Activated CD8-positive, alpha-beta memory T cell treated with anti-CD3 and anti-CD28 coated beads, Interleukin-2, amount 50 U/mL, for 1 hour (primary cell): Measurements from ENCODE around the gene PEX10.

Source experiments
- DNase-seq: peaks from one replicate; pipeline ENCODE4 v3.0.0-alpha.2; 2020; ENCODE audit errors: extremely low read depth

Gene PEX10

DNA sequence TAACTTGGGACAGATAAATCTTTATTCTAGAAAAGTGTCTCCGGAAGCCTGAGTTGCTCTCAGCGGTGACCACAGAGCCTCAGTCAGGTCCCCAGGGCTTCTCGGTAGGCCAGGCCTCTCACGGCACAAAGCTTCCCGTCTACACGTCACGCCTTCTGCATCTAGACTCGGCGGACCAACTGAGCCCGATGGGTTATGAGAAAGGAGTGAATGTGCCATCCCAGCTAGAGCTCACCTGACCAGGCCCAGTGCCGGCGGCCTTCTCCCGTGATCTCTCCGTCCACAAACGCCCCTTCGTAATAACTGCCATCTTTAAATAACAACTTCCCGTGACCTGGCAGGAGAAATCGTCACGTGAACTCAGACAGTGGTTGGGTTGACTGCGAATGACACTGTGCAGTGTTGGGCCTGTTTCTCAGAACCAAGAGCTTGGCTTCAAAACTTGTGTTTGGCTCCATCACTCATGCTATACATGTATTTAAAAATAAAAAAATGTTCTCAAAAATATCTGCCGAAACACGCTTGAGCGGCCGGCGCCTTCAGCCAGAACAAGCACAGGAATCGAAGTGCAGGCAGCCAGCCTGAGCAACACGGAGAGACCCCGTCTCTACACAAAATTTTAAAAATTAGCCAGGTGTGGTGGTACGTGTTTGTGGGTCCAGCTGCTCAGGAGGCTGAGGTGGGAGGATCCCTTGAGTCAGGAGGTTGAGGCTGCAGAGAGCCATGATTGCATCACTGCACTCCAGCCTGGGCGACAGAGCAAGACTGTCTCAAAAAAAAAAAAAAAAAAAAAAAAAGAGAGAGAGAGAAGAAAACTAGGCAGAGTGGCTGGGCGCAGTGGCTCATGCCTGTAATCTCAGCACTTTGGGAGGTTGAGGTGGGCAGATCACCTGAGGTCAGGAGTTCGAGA, 24.1 kb downstream of the PEX10 start:
- no peak for DNase-seq

DNA sequence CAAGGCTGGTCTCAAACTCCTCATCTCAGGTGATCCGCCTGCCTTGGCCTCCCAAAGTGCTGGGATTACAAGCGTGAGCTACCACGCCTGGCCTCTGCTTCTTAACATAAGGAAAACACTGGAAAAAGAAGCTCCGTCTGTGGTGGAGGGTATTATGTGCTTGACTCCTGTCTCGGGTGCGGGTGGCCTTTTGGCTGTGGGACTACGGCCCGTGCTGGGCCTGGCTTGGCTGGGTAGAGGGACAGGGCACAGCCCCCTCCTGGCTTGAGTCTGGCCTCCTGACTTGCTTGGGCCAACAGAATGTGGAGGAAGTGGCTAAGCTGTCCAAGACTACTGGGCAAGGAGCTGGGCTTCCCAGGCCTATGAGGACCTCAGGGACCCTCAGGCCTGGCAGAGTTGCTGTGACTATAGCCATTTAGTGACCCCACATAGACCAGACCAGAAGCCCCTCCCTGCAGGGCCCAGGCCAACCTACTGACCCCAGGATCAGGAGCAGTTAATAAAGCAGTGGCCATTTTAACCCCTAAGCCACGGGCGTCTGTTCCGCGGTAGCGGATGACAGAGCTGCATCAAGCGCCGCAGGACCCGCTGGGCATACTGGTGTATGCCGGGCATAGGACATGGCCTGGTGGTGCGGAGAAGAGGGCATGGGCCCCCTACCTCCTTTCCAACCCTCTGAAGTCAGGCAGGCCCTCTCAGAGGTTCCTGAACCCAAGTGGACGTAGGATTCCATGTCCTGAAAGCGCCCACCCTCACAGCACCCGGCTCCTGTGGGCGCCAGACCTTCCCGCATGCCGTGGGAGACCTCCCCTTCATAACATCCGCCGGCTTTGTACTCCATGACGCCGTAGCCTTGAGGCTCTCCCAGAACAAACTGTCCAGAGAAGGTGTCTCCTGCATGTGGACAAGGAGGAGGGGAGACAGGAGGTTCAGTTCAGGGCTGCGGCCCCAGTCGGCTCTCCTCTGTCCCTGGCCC, 25.4 kb downstream of the PEX10 start:
- no peak for DNase-seq

DNA sequence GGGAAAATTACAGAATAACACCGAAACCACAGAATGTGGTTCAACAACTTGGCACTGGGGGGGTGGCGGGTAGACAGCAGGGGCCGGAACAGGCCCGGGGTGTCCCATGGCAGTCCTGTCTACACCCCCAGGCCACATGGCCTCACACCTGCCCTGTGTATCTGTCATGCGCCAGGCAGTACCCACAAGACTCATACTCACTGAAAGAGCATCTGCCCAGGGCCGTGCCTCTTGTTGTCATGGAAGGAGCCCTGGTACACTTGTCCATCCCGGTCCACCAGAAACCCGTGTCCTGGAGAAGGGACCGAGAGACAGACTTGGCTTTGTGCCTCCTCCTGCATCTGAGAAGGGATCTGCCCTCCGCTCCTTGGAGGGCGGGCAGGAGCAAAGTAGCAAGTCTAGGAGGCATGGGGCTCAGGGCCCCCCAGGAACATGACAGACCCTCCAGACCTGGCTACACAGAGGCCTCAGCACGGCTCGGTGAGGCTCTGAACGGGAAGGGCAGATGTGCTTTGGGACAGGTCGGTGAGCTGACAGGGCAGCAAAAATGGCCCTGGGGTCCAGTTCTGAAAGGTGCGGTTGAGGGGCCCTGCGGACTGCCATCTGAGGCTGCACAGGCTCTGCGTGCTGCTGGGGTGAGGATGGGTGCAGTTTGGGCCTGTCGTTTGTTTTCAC, 26.6 kb downstream of the PEX10 start:
- DNase-seq: no peak

DNA sequence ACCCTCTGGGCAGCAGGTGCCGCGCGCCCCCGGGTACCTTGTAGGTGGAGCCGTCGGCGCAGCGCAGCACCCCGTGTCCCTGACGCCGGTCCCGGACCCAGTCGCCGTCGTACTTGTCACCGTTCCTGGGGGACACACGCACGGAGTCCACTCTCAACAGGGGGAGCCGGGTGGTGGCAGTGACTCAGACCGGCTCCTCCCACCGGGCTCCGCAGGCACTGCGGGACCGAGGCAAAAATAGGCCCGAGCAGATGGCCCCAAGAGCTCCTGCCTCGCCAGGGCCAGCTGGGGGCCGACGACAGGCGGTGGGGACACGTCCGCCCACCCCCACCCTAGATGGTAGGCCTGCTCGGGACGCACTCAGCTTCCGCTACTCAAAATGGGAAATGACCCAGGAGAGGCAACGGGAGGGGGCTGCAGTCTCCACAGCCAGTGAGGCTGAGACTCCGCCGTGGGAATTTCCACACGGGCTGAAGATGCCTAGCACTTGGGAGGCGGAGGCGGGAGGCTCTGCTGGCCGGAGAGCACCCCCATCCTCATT, 27.4 kb downstream of the PEX10 start:
- DNase-seq: no peak

DNA sequence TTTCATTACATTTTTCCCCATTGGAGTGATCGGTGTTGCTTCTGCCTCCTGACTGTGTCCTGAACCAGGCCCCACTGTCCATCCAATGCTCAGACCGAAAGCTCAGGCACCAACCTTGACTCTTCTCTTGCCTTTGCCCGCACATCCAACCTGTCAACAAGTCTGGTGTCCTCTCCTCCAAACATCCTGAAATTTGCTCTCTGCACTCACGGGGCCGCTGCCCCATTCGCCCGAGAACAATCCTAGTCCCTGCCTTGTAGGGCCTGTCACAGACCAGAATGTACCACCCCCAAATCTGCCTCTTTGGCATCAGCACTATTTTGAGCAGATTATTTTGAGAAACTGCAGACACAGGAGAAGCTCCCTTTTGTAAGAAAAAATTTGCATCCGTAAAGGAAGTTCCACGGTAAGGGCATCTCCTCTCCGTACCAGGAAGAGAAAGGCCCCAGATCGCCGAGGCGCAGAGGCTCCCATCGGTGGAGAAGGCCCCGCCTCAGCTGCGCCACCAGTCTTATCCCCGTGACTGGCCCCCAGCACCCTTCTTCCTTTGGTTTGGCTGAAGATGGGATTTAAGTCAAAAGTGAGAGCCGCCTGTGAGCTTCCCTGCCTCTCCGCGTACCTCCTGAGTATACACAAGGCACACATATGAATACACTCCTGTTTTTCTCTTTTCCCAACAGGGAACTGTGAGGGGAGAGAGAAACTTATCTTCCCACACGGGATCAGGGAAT, 28.1 kb downstream of the PEX10 start:
- DNase-seq: no peak

DNA sequence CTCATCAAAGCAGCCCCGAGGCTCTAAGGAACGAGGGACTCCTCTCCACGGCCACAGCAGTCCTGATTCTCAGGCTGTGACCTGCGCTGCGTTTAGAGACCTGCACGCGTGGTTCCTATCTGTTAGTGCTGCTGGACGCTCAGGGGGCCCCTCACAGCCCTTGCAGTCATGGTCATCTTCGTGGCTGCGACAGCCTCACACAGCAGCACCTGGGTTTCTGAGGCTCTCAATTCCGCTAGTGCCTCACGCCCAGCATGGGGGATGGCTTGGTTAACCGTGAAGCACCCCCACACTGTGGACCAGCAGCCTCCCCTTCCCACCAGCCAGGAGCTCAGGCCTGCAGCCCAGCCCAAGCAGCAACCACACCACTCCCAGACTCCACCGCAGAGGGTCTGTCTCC, 28.8 kb downstream of the PEX10 start:
- DNase-seq: no peak

DNA sequence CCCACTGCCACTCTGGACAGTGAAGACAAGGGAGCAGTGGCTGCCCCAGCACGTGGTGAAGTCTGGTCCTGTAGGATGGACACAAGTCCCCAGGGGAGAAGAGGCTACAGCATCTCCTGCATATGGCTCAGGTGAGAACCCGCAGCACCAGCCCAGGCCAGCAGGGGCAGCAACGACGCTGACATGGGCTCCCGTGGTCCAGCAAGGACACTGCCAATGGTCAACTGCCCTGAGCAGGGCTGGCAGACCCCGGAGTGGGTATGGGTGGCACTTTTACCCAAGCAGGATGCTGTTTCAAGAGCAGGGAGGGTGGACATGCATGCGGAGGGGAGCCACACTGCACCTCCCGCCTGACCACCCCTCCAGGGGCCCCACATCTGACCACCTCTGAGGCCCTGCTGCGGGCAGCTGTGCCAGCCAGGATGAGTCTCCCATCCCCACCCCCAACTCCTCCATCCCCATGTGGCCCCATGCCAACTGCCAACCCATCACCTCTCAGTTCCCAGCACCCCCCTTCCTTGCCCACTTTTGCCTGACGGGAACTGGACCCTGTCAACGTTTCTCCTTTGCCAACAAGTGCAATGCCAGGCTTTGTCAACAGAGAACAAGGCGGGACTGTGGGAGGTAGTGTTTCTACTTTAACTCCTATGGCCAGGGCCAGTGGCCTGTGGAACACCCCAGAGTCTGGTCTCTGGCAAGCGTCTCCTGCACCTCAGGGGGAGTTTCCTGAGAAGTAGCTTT, 29.6 kb downstream of the PEX10 start:
- DNase-seq: no peak

DNA sequence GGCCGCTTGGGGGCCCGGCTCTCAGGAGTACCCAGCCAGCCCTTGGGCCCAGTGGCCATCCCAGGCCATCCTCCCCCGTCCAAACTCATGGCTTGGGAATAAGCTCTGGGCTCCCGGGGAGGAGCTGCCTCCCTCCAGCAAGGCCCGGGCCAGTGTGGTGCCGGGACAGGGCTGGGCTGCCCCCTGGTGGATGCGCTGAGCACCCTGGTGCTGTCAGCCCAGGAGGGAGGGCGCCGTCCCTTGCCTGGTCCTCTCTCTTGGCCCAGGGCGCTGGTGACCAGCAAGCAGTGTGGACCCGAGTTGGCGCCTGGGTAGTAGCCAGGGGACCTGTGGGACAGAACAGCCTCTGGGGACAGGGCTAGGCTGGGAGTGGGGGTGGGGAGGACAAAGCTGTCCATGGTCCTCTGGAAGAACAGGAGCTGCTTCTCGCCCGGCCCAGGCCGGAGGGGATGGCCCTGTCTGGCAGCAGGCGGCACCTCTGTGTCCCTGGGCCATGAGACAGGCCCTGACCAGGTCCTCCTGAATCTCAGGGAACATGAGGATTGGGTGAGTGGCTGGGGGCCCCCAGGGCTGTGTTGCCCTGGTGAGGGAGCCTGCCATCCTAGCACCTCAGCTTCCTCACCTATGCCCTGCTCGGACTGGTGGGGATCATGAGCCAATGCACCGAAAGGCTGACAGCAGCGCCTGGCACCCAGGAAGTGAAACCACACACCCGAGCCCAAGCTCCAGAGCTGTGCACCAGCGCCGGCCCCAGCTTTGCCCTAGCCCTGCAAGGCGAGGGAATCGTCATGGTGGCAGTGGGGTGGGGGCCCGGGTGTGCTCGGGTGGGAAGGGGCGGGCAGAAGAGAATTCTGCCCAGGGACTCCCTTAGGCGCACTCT, 30.4 kb downstream of the PEX10 start:
- DNase-seq: peak; percentile 31

DNA sequence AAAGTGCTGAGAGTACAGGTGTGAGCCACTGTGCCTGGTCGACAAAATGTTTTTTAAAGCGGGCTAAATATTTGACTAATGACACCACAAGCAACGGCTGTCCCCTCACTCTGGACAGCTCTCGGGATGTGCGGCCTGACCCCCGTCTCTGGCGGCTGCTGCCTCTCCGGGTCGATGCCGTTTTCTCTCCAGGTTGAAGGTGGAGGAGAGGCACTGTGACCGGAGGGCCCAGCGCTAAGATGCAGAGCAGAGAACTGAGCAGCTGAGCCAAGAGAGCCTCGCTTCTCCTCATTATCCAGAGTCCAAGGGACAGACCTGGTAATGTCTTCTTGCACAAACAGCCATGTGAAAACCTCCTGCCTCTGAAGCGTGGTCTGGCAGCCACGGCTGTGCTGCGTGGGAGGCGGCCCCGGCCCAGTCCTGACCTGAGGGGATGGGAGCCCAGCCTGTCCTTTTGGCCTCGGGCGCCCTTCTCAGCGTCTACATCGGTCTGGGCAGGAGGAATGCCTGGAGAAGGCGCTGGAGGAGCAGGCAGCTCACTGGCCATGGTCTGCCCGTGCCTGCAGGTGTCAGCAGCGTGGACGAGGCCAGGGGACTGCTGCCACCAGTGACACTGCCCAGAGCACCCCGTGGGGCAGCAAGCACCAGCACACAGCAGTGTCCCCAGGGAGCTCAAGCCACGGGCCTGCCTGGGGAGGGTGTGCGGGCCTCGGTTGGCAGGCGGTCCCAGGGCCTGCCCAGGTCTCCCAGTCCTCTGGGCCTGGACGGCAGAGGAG, 31.4 kb downstream of the PEX10 start:
- no peak for DNase-seq

DNA sequence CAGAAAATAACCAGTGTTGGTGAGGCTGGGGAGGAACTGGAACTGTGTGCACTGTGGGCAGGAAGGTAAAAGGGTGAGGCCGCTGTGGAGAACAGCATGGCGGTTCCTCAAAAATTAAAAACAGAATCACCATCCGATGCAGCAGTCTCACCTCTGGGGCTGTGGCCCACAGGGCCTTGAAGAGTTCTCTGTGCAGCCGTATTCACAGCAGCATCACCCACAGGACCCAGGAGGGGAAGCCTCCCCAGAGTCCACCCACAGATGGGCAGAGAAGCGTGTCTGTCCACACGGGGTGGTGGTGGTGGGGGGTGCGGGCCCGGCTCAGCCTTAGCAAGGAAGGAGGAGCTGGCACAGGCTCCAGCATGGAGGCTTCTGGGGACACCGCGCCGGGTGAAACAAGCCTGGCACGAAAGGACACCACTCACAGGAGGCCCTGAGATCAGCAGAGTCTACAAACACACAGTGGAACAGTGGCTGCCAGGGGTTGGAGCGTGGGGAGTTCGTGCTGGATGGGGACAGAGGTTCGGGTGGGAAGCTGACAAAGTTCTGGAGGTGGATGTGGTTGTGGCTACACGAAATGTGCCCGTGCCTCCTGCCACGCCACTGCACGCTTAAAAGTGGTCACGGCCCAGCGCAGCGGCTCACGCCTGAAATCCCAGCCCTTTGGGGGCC, 32.5 kb downstream of the PEX10 start:
- no peak for DNase-seq

DNA sequence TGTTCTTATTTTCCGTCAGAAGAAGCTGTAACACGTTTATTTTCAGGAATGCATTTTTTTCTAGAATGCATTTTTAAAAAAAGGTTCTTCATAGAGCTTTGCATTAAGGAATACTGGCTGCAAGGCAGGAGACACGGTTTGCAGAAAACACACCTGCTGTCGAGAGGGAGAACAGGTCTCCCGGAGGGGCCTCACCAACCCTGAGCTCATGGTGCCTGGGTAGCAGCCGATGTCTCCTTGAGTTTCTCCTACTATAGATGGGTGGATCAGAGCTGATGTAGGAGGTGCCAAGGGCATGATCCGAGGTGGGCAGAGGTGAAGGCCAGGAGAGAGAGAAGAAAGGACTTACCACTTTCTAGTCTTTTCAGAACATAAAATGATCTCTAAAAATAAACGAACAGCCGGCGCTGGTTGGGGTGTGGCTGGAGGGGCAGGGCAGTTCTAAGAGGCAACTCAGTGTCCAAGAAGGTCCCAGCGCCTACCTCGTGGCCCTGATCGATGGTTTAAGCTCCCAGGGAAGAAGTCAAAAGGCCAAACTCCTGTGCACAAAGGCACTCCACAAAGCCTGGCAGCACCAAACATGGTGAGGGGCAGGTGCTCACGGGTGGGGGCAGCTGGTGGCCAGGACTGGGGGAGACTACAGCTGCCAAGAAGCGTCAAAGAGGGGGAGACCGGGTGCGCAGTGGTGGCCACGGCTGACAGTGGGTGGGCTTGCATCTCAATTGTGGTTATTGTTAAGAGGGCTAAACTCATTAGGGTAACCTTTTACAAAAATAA, 33.2 kb downstream of the PEX10 start:
- no peak for DNase-seq

DNA sequence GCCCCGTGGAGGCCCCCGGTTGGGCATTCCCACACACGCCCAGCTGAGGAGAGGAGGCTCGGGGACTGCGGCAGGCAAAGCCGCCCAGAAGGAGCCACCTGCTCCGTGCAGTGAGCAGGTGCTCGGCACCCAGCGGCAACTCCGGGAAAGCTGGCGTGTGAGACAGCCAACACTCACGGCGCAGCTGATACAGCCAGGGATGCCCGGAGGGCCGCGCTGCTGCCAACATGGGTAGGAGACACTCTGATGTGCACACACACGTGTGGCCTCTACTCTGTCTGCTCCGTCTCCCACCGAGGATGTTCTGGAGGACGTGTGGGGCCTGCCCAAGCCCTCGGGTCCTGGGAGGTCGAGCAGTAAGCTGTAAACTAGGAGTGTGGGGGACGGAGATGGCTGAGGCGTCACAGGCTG, 33.9 kb downstream of the PEX10 start:
- no peak for DNase-seq

DNA sequence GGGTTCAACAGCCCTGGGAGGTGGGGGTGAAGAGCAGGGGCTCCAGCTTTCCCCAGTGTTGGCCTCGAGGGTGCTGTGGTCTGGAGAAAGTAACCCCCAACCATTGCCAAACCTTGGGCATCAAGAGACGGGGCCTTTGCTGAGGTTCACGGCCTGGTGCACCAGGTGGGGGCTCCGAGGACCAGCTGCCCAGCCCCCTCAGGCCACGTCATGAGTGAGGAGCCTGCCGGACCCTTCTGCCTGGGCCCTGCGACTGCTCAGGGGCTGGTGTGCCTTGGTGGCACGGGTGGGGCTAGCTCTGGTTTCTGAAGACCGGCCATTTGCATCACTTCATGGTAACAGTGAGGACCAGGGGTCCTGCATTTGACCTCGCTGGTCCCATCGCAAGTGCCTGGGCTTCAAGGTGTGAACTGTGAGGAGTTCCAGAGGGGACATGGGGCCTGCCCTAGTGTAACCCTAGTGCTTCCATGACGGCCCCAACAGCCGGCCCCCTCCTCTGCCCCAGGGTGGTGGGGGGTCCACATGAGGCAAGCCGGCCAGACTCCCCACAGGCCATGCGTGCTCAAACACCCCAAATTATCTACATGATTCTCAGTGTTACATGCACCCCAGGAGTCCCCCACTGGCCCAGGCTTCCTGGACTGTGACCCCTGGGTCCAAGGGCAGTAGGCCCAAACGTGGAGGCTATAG, 34.5 kb downstream of the PEX10 start:
- DNase-seq: no peak

DNA sequence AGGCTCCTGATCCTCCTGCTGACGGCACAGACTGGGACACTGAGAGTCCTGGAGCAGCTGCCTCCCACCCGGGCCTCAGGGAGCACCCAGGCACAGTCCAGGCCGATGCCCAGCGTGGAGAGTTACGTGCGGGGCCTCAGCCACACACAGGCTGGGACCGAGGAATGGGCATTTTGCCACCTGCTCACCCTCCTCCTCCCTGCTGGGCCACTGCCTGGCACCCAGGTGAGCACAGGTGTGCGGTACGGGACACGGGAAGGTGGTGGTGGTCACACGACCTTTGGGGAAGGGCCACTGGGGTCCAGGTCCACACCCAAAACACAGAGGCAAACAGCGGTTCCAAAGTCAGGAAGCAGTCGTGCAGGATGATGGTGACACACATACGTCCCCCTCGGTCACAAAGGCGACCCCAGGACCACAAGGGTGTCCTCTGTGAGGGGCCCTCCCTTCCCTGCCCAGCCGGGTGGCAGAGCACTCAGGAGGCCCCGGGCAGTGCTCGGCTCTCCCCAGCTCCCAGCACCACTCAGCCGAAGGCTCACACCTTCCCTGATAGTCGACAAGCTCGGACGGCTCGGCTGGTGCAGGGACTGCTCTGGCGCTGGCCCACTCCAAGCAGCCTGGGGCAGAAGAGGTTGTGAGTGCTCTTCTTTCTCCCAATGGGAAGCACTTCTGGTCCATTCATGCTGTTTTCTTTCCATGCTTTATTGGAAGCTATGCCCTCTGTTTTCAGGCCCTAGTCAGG, 35.3 kb downstream of the PEX10 start:
- DNase-seq: no peak

DNA sequence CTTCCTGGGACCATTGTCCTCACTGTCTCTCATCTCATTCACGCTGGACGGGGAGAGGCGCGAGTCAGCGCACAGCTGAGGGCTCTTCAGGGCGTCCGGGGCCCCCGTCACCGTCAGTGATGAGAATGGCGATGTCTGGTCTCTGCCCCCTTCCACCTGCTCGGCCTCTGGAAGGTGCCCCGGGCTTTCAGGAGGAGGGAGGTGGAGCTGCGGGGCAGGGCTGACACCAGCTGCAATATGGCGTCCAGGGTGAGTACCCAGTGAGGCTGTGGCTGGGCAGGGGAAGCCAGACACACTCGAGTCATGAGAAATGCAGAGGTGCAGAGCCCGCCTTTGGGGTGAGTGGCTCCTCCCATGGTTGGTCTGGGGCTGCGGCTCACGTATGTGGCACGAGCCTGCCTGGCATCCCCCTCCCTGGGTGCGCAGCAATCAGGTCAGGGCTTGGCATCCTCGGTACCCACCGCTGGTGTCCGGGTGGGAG, 36.1 kb downstream of the PEX10 start:
- DNase-seq: no peak

DNA sequence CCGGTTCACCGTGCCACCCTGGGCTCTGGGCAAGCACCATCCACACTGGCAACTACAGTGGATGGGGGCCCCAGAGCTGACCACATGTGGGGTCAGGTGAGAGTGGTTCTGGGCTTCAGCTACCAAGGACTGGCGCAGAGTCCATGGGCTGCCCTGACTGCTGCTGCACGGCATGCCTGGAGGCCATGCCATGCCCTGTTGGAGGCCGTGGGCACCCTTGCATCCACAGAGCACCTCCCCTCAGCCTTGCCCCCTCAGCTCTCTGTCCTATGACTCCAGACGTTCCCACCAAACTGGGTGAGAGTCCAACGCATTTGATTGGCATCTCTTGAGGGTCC, 36.5 kb downstream of the PEX10 start:
- no peak for DNase-seq
